ENCODE results near the gene BCKDHB.
"Not testable (repeated sequence)": the region's sequence is repeated elsewhere in the genome, so short reads cannot be mapped to it uniquely, and the experiment has no call there.

Gene BCKDHB

GRCh38 chr6:80287112-80287511, 180.6 kb downstream of the BCKDHB start:
- Mint-ChIP-seq H3K4me3 (no peak overlapping the region), H3K27ac (no peak overlapping the region), H3K4me1 (no peaks in the 10 kb centered on the region), H3K9me3 (peaks cover 4% of the 10 kb centered on the region), H3K27me3 (no peaks in the 10 kb centered on the region), H3K36me3 (peaks cover 14% of the 10 kb centered on the region)
- no peak for ATAC-seq

GRCh38 chr6:80287607-80288006, 181.1 kb downstream of the BCKDHB start:
- no peaks in the 10 kb centered on the region for H3K27me3 Mint-ChIP-seq
- no peak for ATAC-seq

GRCh38 chr6:80289727-80290126, 183.3 kb downstream of the BCKDHB start:
- no peak for ATAC-seq
- Mint-ChIP-seq H3K4me3 (no peak overlapping the region), H3K36me3 (peaks cover 40% of the 10 kb centered on the region), H3K9me3 (peaks cover 18% of the 10 kb centered on the region), H3K27me3 (no peaks in the 10 kb centered on the region), H3K4me1 (no peaks in the 10 kb centered on the region), H3K27ac (no peak overlapping the region)

More at GRCh38 chr6:80287607-80288006, 181.1 kb downstream of the BCKDHB start:
- H3K4me3 Mint-ChIP-seq: no peak overlapping the region
- H3K36me3 Mint-ChIP-seq: peaks cover 19% of the 10 kb centered on the region
- no peaks in the 10 kb centered on the region for H3K4me1 Mint-ChIP-seq
- H3K27ac Mint-ChIP-seq: no peak overlapping the region
- H3K9me3 Mint-ChIP-seq: peaks cover 9% of the 10 kb centered on the region

GRCh38 chr6:80294531-80294930, 188.1 kb downstream of the BCKDHB start:
- Mint-ChIP-seq H3K9me3 (peaks cover 22% of the 10 kb centered on the region), H3K36me3 (peaks cover 42% of the 10 kb centered on the region)
- H3K4me1 Mint-ChIP-seq, H3K27me3 Mint-ChIP-seq, H3K27ac Mint-ChIP-seq, ATAC-seq, H3K4me3 Mint-ChIP-seq: not testable (repeated sequence)

- no peaks in the 10 kb centered on the region for H3K27me3 Mint-ChIP-seq
- H3K4me1 Mint-ChIP-seq: no peaks in the 10 kb centered on the region
- H3K4me3 Mint-ChIP-seq: no peak overlapping the region
- no peak for ATAC-seq
- H3K9me3 Mint-ChIP-seq: peaks cover 2% of the 10 kb centered on the region
- H3K27ac Mint-ChIP-seq: no peak overlapping the region
- H3K36me3 Mint-ChIP-seq: peaks cover 4% of the 10 kb centered on the region
These were observed 196.2 kb downstream of the BCKDHB start for GRCh38 chr6:80302716-80303115.

DNA sequence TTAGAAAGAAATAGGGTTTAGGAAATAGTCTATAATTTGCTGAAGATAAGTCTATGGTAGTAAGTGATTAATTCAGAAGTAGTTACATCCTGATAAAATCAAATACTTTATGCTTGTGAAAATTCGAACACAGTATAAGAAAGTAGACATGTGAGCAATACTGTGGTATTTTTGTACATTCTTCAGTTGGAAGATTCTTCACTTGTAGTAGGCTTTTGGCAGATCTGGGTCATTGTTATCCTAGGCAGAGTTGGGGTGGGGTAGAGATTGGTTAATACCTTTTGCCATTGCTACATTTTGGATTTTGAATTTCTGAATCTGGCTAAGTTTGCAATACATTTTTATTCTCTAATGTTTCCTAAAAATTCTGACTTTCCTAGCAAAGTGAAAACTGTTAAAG, 197.5 kb downstream of the BCKDHB start:
- H3K4me3 Mint-ChIP-seq: no peak overlapping the region
- no peak for ATAC-seq
- H3K27ac Mint-ChIP-seq: no peak overlapping the region

DNA sequence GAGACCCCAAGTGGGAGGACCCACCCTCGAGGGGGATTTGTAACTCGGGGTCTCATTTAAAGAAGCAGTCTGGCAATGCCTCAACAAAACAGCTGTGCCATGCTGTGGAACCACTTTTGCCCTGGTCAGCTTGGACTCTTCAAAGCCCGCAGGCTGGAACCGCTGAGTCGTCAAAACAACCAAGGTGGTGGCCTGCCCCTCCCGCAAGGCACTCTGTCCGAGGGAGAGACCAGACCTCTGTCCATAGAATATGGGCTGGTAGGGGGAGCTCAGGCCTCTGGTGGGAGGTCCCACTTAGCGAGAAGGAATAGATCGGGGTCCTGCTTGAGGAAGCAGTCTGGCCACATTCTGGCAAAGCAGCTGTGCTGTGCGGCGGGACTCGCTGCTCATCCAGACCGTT, 208.1 kb downstream of the BCKDHB start:
- Mint-ChIP-seq H3K27me3 (no peaks in the 10 kb centered on the region), H3K4me1 (no peaks in the 10 kb centered on the region), H3K36me3 (peaks cover 49% of the 10 kb centered on the region), H3K9me3 (peaks cover 23% of the 10 kb centered on the region), H3K27ac (no peak overlapping the region), H3K4me3 (no peak overlapping the region)
- ATAC-seq: no peak

More for the DNA sequence above, 197.5 kb downstream of the BCKDHB start:
- no peaks in the 10 kb centered on the region for H3K27me3 Mint-ChIP-seq
- no peaks in the 10 kb centered on the region for H3K9me3 Mint-ChIP-seq
- H3K4me1 Mint-ChIP-seq: no peaks in the 10 kb centered on the region
- no peaks in the 10 kb centered on the region for H3K36me3 Mint-ChIP-seq

- peaks cover 27% of the 10 kb centered on the region for H3K36me3 Mint-ChIP-seq
- peaks cover 12% of the 10 kb centered on the region for H3K9me3 Mint-ChIP-seq
- ATAC-seq: no peak
- no peaks in the 10 kb centered on the region for H3K4me1 Mint-ChIP-seq
- no peak overlapping the region for H3K4me3 Mint-ChIP-seq
- H3K27ac Mint-ChIP-seq: no peak overlapping the region
- no peaks in the 10 kb centered on the region for H3K27me3 Mint-ChIP-seq
These were observed 210.3 kb downstream of the BCKDHB start for GRCh38 chr6:80316686-80317231.

GRCh38 chr6:80319196-80319595, 212.7 kb downstream of the BCKDHB start:
- H3K36me3 Mint-ChIP-seq: peaks cover 6% of the 10 kb centered on the region
- no peak overlapping the region for H3K4me3 Mint-ChIP-seq
- H3K27ac Mint-ChIP-seq: no peak overlapping the region
- H3K4me1 Mint-ChIP-seq: no peaks in the 10 kb centered on the region
- no peaks in the 10 kb centered on the region for H3K27me3 Mint-ChIP-seq
- ATAC-seq: no peak
- peaks cover 3% of the 10 kb centered on the region for H3K9me3 Mint-ChIP-seq

DNA sequence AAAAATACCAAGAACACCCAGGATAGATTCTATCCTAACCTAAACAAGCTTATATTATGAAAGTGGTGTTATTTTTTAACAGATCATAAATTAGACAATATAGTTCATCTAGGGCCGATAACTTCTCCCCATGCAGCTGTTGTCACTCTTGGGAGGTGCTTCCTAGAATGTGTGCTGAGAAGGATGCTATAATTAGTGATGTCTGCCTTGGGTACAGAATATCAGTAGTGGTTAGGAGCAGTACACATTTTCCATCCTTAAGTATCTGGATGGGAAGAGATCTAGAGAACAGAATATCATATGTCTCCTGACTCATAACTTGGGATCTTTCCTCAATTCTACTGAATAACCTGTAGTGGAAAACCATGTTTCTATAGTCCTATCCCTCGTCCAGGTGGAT, 214.5 kb downstream of the BCKDHB start:
- H3K9me3 Mint-ChIP-seq: peaks cover 3% of the 10 kb centered on the region
- no peak overlapping the region for H3K27ac Mint-ChIP-seq
- ATAC-seq: no peak
- no peaks in the 10 kb centered on the region for H3K4me1 Mint-ChIP-seq
- H3K27me3 Mint-ChIP-seq: no peaks in the 10 kb centered on the region
- H3K36me3 Mint-ChIP-seq: peaks cover 5% of the 10 kb centered on the region
- no peak overlapping the region for H3K4me3 Mint-ChIP-seq

DNA sequence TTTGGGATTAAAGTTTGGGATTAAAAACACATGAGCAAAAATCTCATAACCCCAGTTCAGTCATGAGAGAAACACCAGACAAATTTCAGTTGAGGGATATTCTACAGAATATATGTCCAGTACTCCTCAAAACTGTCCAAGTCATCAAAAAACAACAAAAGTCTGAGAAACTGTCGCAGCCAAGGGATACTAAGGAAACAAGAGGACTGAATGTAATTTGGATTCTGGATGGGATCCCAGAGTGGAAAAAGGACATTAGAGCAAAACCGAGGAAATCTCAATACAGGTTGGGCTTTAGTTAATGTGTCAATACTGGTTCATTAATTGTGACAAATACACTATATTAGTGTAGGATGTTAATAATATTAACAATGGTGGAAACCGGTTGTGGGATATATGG, 219.3 kb downstream of the BCKDHB start:
- Mint-ChIP-seq H3K4me1 (no peaks in the 10 kb centered on the region), H3K27ac (no peak overlapping the region), H3K36me3 (peaks cover 5% of the 10 kb centered on the region), H3K4me3 (no peak overlapping the region), H3K27me3 (no peaks in the 10 kb centered on the region), H3K9me3 (peaks cover 3% of the 10 kb centered on the region)
- ATAC-seq: no peak

- ATAC-seq: no peak
- Mint-ChIP-seq H3K27me3 (no peaks in the 10 kb centered on the region), H3K4me1 (no peaks in the 10 kb centered on the region), H3K27ac (no peak overlapping the region), H3K36me3 (peaks cover 5% of the 10 kb centered on the region), H3K9me3 (no peaks in the 10 kb centered on the region), H3K4me3 (no peak overlapping the region)
These were observed 222.2 kb downstream of the BCKDHB start for GRCh38 chr6:80328652-80329051.

DNA sequence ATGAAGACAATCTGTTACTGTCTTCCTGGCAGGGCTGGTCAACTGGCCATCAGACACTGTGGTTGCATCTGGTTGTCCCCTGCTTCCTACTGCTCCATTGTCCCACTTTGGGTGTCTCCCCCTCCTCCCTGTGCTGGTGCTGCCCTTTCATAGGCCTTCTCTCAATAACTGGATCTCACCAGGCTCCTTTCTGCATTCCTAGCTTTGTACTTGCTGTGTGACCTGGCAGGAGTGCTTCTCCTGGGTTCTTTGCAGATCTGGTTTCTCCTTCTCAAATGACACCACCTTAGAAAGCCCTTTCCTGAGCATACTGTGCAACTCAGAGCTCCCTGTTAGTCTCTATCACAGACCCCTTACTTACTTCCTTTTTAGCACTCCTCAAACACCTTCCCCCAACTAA, 223.0 kb downstream of the BCKDHB start:
- H3K4me1 Mint-ChIP-seq: no peaks in the 10 kb centered on the region

GRCh38 chr6:80330961-80331360, 224.5 kb downstream of the BCKDHB start:
- no peak overlapping the region for H3K27ac Mint-ChIP-seq
- no peaks in the 10 kb centered on the region for H3K9me3 Mint-ChIP-seq
- H3K4me3 Mint-ChIP-seq: no peak overlapping the region

More for the DNA sequence above, 223.0 kb downstream of the BCKDHB start:
- Mint-ChIP-seq H3K9me3 (no peaks in the 10 kb centered on the region), H3K36me3 (peaks cover 5% of the 10 kb centered on the region), H3K27ac (no peak overlapping the region), H3K27me3 (no peaks in the 10 kb centered on the region), H3K4me3 (no peak overlapping the region)
- ATAC-seq: no peak

DNA sequence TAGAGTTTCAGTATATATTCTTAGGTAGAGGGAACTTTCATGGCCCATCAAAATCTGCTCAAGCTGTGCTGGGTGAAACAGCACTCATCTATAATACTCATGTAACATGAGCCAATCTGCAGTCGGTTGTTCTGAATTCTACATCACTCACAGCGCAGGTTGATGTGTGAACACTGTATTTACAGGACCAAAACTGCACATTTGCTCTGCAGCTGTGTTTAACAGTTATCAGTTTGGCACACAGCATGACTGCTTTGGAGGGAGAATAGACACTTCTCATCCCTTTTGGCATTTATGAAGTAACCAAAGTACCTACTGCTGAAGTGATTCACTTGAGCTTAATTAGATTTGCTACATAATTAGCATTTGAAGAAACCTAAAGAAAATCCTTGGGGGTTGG, 225.1 kb downstream of the BCKDHB start:
- no peaks in the 10 kb centered on the region for H3K27me3 Mint-ChIP-seq
- H3K9me3 Mint-ChIP-seq: no peaks in the 10 kb centered on the region
- peaks cover 5% of the 10 kb centered on the region for H3K36me3 Mint-ChIP-seq
- no peak for ATAC-seq
- no peak overlapping the region for H3K4me3 Mint-ChIP-seq
- no peak overlapping the region for H3K27ac Mint-ChIP-seq
- H3K4me1 Mint-ChIP-seq: no peaks in the 10 kb centered on the region

More at GRCh38 chr6:80330961-80331360, 224.5 kb downstream of the BCKDHB start:
- H3K4me1 Mint-ChIP-seq: no peaks in the 10 kb centered on the region
- peaks cover 5% of the 10 kb centered on the region for H3K36me3 Mint-ChIP-seq
- no peak for ATAC-seq
- no peaks in the 10 kb centered on the region for H3K27me3 Mint-ChIP-seq

DNA sequence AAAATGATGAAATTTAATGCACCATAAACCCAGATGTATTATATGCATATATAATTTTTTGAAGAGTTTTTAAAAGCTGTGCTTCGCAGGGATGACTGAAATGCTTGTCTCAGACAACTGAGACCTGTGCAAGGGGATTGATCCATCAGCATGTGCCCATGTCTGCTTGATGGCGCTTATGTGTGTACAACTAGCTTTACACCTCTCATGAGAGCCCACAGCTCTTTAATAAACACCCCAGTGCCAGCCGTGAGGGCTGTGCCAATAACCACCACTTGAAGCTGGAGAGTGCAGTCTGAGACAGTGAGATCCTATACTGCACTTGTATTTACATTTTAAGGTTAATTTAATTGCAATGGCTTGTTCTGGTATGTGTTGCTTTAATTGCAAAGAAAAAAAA, 225.5 kb downstream of the BCKDHB start:
- Mint-ChIP-seq H3K27ac (no peak overlapping the region), H3K27me3 (no peaks in the 10 kb centered on the region), H3K9me3 (no peaks in the 10 kb centered on the region), H3K4me3 (no peak overlapping the region), H3K4me1 (no peaks in the 10 kb centered on the region), H3K36me3 (peaks cover 5% of the 10 kb centered on the region)
- no peak for ATAC-seq

- H3K36me3 Mint-ChIP-seq: no peaks in the 10 kb centered on the region
- no peaks in the 10 kb centered on the region for H3K27me3 Mint-ChIP-seq
- peaks cover 5% of the 10 kb centered on the region for H3K4me1 Mint-ChIP-seq
- H3K27ac Mint-ChIP-seq: no peak overlapping the region
- ATAC-seq: no peak
- H3K4me3 Mint-ChIP-seq: no peak overlapping the region
- H3K9me3 Mint-ChIP-seq: no peaks in the 10 kb centered on the region
These were observed 226.9 kb downstream of the BCKDHB start for GRCh38 chr6:80333342-80333741.

All from stimulated activated memory B cell treated with anti-CD40 and anti-IgM and Interleukin-4, amounts not matched to agents 10 μg/mL and 1 μg/mL and 100 μg/mL, for 72 hours (primary cell).